Effector CD8-positive, alpha-beta T cell (primary cell): ENCODE measurements around the gene TPT1.
A peak's percentile ranks its signal among the peaks of the same experiment; 100 is the strongest.
"Not testable (repeated sequence)": the region's sequence is repeated elsewhere in the genome, so short reads cannot be mapped to it uniquely, and the experiment has no call there.

ENCODE experiments used
- DNase-seq: peaks from one replicate; lab custom pipeline; 2025; lab: John Stamatoyannopoulos, UW

Gene TPT1

DNA sequence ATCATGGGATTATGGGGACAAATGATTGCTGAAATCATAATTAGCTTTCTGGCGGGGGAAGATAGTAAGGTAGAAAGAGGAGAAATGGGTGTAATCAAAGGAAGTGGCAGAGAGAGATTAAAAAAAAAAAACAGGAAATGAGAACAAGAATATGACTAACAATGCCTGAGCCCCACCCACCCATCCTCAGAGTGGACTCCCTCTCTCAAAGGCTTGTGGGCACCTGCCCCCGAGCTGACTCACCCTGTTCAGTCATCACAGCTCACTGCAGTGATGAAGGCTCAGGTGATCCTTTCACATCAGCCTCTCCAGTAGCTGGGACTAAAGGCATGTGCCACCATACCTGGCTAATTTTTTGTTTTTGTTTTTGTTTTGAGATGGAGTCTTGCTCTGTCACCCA lies 26.4 kb upstream of the TPT1 start:
- peak; percentile 72 for DNase-seq

GRCh38 chr13:45365558-45365885 lies 24.5 kb upstream of the TPT1 start:
- no peak for DNase-seq

- DNase-seq = no peak
These were observed 24.0 kb upstream of the TPT1 start for GRCh38 chr13:45364876-45365557.

- DNase-seq = no peak
These were observed 22.0 kb upstream of the TPT1 start for GRCh38 chr13:45362939-45363338.

GRCh38 chr13:45361596-45362206 lies 20.7 kb upstream of the TPT1 start:
- no peak for DNase-seq

DNA sequence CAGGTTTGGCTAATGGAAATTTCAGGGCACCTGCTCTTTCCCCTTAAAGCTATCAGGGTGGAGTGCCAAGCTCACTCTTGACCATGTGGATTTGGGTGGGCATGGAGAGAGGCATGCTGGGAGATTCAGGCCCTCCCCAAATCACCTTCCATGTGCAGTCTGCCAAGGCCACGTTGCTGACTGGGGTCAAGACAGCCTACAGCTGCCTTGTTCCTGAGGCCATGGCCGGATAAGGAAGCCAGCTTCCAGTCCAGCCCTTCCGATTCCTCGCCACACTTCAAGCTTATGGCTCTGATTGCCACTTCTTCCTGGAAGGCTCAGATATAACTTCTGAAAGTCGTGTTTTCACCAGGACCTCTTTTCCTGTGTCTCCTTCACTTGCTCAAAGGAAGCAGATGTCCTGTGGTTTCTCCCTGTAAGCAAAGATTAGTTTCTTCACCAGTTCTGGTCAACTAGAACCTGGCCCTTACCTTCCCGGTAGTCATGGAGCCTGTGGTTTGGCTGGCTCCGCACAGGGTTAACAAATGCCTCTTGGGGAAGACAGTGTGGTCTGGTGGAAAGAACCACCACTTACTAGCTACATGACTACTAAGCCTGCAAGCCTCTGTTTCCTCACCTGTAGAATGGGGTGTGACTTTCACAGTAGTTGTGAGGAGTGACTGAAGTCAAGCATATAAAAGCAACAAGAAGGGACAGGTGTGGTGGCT lies 16.1 kb upstream of the TPT1 start:
- no peak for DNase-seq

- DNase-seq = no peak
These were observed 12.9 kb upstream of the TPT1 start for GRCh38 chr13:45353895-45354294.

DNA sequence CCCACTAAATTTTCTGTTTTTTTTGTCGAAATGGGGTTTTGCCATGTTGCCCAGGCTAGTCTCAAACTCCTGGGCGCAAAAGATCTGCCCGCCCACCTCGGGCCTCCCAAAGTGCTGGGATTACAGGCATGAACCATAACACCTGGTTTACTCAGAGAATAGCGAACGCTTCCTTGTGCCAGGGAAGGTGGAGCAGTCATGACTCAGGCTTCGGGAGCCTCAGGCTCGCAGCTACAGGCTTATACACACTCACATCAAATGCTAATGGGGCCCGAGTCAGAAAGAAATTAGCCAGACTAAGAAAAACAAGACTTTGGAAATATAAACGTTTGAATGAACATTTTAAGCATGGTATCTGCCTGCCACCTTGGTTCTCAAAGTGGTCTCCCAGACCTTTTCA lies 11.0 kb upstream of the TPT1 start:
- no peak for DNase-seq

- no peak for DNase-seq
These were observed 9.2 kb upstream of the TPT1 start for GRCh38 chr13:45350152-45350551.

DNA sequence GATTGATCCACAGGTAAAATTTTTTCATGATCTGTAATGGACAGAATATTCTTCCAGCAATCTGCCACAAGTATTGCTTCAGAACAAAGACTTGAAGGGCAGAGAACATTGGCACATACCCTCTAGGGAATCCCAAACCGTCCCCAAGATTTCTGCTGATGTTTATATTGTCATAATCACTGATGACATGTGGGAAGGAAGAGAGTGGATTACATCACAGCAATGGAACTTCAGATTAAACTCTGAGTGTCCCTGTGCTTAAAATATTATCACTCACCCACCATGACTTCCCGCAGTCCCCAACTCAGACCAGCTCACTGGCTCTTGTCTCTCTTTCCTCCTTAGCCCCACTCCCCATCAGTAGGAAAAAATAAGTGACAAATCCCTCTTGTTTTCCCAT lies 8.5 kb upstream of the TPT1 start:
- no peak for DNase-seq

DNA sequence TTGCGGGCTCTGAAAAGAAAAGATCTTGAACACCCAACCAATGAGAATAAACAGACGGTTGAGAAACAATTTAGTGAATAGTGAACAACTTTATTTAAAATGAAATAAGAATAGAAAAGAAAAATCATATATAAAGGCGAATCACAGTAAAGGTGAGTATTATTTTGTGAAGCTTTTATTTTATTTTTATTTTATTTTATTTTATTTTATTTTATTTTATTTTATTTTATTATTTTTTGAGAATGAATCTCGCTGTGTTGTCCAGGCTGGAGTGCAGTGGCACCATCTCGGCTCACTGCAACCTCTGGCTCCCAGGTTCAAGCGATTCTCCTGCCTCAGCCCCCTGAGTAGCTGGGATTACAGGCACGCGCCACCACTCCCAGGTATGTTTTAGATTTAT lies 3.1 kb upstream of the TPT1 start:
- DNase-seq = not testable (repeated sequence)

DNA sequence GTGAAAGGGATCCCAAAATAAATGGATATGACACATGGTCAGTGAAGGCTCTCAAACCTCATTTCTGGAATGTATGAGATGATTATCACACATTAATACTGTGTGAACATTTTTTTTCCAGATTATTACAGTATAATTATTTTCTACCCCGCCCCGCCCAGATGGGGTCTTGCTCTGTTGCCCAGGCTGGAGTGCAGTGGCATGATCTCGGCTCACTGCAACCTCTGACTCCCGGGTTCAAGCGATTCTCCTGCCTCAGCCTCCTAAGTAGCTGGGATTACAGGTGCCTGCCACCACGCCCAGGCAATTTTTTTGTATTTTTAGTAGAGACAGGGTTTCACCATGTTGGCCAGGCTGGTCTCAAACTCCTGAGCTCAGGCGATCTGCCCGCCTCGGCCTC lies 2.1 kb upstream of the TPT1 start:
- DNase-seq = not testable (repeated sequence)

- not testable (repeated sequence) for DNase-seq
These were observed 1.7 kb upstream of the TPT1 start for GRCh38 chr13:45342668-45343067.

DNA sequence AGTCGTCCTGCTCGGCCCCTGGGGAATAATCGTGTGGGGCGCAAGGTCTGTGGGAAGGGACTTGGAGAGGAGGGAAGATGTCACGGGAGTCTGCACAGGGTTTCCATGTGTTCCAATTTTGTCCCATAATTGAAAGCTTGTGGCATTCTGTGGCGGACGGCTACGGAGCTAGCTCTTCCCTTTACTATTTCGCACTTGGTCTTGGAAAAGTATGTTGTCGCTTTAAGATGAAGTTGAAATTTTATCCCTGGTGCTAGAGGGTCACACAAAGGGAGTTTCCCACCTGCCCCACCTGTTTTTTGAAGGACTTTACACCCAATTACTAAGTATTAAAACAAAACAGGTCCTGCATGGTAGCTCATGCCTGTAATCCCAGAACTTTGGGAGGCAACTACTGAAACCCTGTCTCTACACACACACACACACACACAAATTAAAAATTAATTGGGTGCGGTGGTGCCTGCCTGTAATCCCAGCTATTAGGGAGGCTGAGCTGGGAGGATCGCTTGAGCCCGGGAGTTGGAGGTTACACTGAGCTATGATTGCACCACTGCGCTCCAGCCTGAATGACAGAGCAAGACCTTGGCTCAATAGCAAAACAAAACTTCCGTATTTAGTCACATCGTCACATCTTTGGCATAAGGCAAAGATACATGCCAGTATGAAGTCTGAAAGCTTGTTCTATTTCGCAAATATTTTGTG lies 967 bp upstream of the TPT1 start:
- no peak for DNase-seq

- peak; percentile 65 for DNase-seq
These were observed 455 bp downstream of the TPT1 start for GRCh38 chr13:45340422-45341033.

DNA sequence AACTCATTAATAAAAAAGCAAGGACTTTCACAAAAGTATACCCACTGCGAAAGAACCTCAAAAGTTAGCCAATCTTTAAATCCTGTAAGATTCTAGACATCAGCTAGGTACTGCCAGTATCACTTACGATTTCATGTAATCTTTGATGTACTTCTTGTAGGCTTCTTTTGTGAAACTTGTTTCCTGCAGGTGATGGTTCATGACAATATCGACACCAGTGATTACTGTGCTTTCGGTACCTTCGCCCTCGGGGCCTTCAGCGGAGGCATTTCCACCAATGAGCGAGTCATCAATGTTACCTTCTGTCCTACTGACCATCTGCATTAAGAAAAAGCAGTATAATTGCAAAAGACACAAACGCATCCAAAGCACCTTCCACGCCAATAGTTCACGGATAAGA lies 1.1 kb downstream of the TPT1 start:
- no peak for DNase-seq

DNA sequence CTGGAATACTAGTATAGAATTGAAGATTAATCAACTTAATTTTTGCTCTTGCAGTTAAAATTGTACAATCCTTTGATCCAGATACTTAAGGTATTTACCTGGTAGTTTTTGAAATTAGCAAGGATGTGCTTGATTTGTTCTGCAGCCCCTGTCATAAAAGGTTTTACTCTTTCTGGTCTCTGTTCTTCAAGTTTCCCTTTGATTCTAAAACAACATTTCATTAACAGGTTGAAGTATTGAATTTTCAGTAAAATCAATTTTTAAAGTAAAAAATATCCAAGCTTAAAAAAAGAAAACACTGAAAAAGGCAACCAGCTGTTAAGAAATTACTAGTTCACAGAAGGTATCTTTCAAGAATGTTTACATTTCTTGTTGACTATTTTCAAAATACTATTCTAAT lies 1.6 kb downstream of the TPT1 start:
- DNase-seq = no peak

DNA sequence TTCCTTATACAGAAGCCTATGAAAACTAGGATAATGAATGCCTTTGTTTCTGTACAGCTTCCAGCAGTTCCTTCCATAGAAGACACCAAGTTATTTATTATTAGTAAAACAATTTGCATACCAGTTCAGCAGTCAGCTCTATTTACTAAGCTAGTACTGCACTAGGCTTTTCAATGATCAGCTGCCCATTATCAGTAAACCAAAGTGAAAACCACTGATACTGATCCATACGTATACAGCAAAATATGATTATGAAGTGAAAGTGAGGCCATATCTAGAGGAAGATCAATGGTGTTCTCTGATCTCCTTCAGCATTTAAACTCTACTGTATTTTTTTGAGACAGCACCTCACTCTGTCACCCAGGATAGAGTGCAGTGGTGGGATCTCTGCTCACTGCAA lies 3.2 kb downstream of the TPT1 start:
- no peak for DNase-seq

GRCh38 chr13:45337395-45337794 lies 3.6 kb downstream of the TPT1 start:
- no peak for DNase-seq

GRCh38 chr13:45336025-45336800 lies 4.8 kb downstream of the TPT1 start:
- no peak for DNase-seq

DNA sequence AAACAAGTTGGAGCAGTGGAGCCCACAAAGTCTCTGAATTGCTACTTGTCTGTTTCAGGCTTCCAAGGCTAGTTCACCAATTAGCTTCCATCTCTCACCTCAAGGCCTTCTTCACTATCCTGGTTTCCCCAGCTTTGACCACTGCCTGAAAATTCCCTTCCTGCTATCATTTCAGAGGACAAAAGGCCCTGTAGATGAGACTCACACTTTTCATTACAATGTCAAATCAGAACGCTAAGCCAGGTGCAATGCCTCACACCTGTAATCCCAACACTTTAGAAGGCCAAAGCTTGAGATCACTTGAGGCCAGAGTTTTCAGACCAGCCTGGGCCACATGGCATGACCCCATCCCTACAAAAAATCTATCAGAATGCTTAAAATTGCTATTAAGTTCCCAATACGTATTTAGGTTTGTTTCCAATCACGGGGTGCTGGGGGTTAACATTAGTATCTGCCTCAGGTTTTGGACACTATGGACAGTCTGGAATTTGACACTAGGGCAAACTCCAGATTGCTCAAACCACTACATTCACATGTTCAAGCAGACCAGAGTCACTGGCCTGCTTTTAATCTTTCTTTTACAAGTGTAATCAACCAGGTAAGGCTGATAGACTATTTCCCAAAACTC lies 5.5 kb downstream of the TPT1 start:
- no peak for DNase-seq
